SK-N-SH treated with all-trans-retinoic acid at 6 μM for 48 hours (cell line): ENCODE results near the gene TLX2.

ENCODE experiments used
- ATAC-seq: fragments of 200-7000 bp; cut with Tn5 transposase; 3 replicates; pipeline ENCODE4 v1.9.1; 2020; ENCODE audit warnings: mild to moderate bottlenecking, moderate library complexity
- ARNTL ChIP-seq: fragments of 450-650 bp; formaldehyde crosslinking; IDR thresholded peaks from 2 replicates; pipeline ENCODE4 v1.5.0; 2020; ENCODE audit warnings: low read depth, mild to moderate bottlenecking, moderate library complexity, borderline replicate concordance
- BACH2 ChIP-seq: fragments of 250-450 bp; sonication (Bioruptor Pico); IDR thresholded peaks from 2 replicates; pipeline ENCODE4 v1.9.0; 2021; ENCODE audit warnings: mild to moderate bottlenecking, borderline replicate concordance
- CREB5 ChIP-seq: fragments of 250-450 bp; sonication (Bioruptor Pico); IDR thresholded peaks from 2 replicates; pipeline ENCODE4 v1.5.1; 2020; ENCODE audit warnings: low read depth, mild to moderate bottlenecking, moderate library complexity
- CSDC2 ChIP-seq: fragments of 250-450 bp; sonication (Bioruptor Pico); IDR thresholded peaks from 2 replicates; pipeline ENCODE4 v1.5.0; 2020; ENCODE audit warnings: mild to moderate bottlenecking, moderate library complexity
- ESRRG ChIP-seq: fragments of 250-450 bp; sonication (Bioruptor Pico); IDR thresholded peaks from 2 replicates; pipeline ENCODE4 v1.6.1; 2021; ENCODE audit warnings: mild to moderate bottlenecking
- GLIS3 ChIP-seq: fragments of 250-450 bp; sonication (Bioruptor Pico); IDR thresholded peaks from 2 replicates; pipeline ENCODE4 v1.5.0; 2020; ENCODE audit warnings: mild to moderate bottlenecking, moderate library complexity
- ISL1 ChIP-seq: fragments of 250-450 bp; sonication (Bioruptor Pico); IDR thresholded peaks from 2 replicates; pipeline ENCODE4 v2.1.2; 2022; ENCODE audit warnings: mild to moderate bottlenecking, moderate library complexity
- OSR1 ChIP-seq: fragments of 250-450 bp; sonication (Bioruptor Pico); IDR thresholded peaks from 2 replicates; pipeline ENCODE4 v1.8.0; 2022; ENCODE audit warnings: moderate library complexity, mild to moderate bottlenecking, inconsistent platforms
- PATZ1 ChIP-seq: fragments of 250-450 bp; sonication (Bioruptor Pico); IDR thresholded peaks from 2 replicates; pipeline ENCODE4 v1.8.0; 2020; ENCODE audit warnings: mild to moderate bottlenecking, moderate library complexity, borderline replicate concordance
- POU6F1 ChIP-seq: fragments of 250-450 bp; sonication (Bioruptor Pico); IDR thresholded peaks from 2 replicates; pipeline ENCODE4 v1.8.0; 2021; ENCODE audit warnings: low read depth, mild to moderate bottlenecking, moderate library complexity, borderline replicate concordance
- PPARA ChIP-seq: fragments of 250-450 bp; sonication (Bioruptor Pico); IDR thresholded peaks from 2 replicates; pipeline ENCODE4 v1.5.0; 2020; ENCODE audit warnings: mild to moderate bottlenecking, borderline replicate concordance
- RARB ChIP-seq: fragments of 250-450 bp; sonication (Bioruptor Pico); IDR thresholded peaks from 2 replicates; pipeline ENCODE4 v1.8.0; 2021; ENCODE audit warnings: mild to moderate bottlenecking, moderate library complexity
- SNAI2 ChIP-seq: fragments of 250-450 bp; sonication (Bioruptor Pico); IDR thresholded peaks from 2 replicates; pipeline ENCODE4 v1.5.0; 2020; ENCODE audit warnings: mild to moderate bottlenecking, moderate library complexity
- TCF4 ChIP-seq: fragments of 250-450 bp; sonication (Bioruptor Pico); IDR thresholded peaks from 2 replicates; pipeline ENCODE4 v1.8.0; 2021; ENCODE audit warnings: mild to moderate bottlenecking, moderate library complexity, borderline replicate concordance
- TOX ChIP-seq: fragments of 250-450 bp; sonication (Bioruptor Pico); IDR thresholded peaks from 2 replicates; pipeline ENCODE4 v1.8.0; 2021; ENCODE audit warnings: mild to moderate bottlenecking, moderate library complexity, borderline replicate concordance
- TSHZ2 ChIP-seq: fragments of 250-450 bp; sonication (Bioruptor Pico); IDR thresholded peaks from 2 replicates; pipeline ENCODE4 v1.5.0; 2020; ENCODE audit warnings: mild to moderate bottlenecking, moderate library complexity
- ZC3H10 ChIP-seq: fragments of 250-450 bp; sonication (Bioruptor Pico); IDR thresholded peaks from 2 replicates; pipeline ENCODE4 v1.5.1; 2021; ENCODE audit warnings: mild to moderate bottlenecking, moderate library complexity
- ZFP3 ChIP-seq: fragments of 250-450 bp; sonication (Bioruptor Pico); IDR thresholded peaks from 2 replicates; pipeline ENCODE4 v1.5.0; 2020; ENCODE audit warnings: mild to moderate bottlenecking, moderate library complexity
- ZFP30 ChIP-seq: fragments of 450-650 bp; formaldehyde crosslinking; IDR thresholded peaks from 2 replicates; pipeline ENCODE4 v1.5.0; 2022; ENCODE audit warnings: mild to moderate bottlenecking, moderate library complexity
- ZNF565 ChIP-seq: fragments of 450-650 bp; formaldehyde crosslinking; conservative IDR thresholded peaks from 2 replicates; pipeline ENCODE4 v1.5.0; 2020; ENCODE audit warnings: low read depth, mild to moderate bottlenecking, moderate library complexity
- ZNF70 ChIP-seq: fragments of 450-650 bp; formaldehyde crosslinking; IDR thresholded peaks from 2 replicates; pipeline ENCODE4 v1.5.0; 2020; ENCODE audit warnings: mild to moderate bottlenecking, moderate library complexity
- ZNF8 ChIP-seq: fragments of 450-650 bp; formaldehyde crosslinking; IDR thresholded peaks from 2 replicates; pipeline ENCODE4 v1.5.0; 2020; ENCODE audit warnings: mild to moderate bottlenecking, moderate library complexity

The TLX2 gene

GRCh38 chr2:74531666-74532065 is 17.4 kb downstream of the TLX2 start:
- no peak for ATAC-seq
- no peak for TF ChIP-seq SNAI2
- TF ChIP-seq ARNTL (CRISPR knock-in tag) = no peak
- TF ChIP-seq ESRRG (CRISPR knock-in tag) = no peak
- no peak for TF ChIP-seq TSHZ2 (CRISPR knock-in tag)
- TF ChIP-seq CREB5 (CRISPR knock-in tag) = no peak
- TF ChIP-seq ZNF565 (CRISPR knock-in tag) = no peak
- no peak for TF ChIP-seq PPARA (CRISPR knock-in tag)
- TF ChIP-seq ZC3H10 = no peak
- no peak for TF ChIP-seq ZFP3 (CRISPR knock-in tag)
- TF ChIP-seq ISL1 (CRISPR knock-in tag) = no peak
- TF ChIP-seq ZFP30 (CRISPR knock-in tag) = no peak
- TF ChIP-seq ZNF70 (CRISPR knock-in tag) = no peak
- no peak for TF ChIP-seq OSR1
- TF ChIP-seq POU6F1 (CRISPR knock-in tag) = no peak
- TF ChIP-seq GLIS3 (CRISPR knock-in tag) = no peak
- TF ChIP-seq TOX = no peak
- no peak for TF ChIP-seq RARB (CRISPR knock-in tag)
- no peak for TF ChIP-seq PATZ1

GRCh38 chr2:74532222-74532621 is 18.0 kb downstream of the TLX2 start:
- ATAC-seq = no peak
- no peak for TF ChIP-seq ISL1 (CRISPR knock-in tag)
- TF ChIP-seq, all 23 proteins: peak for 0

- TF ChIP-seq ZNF70 (CRISPR knock-in tag) = no peak
- no peak for TF ChIP-seq SNAI2
- no peak for TF ChIP-seq ZFP30 (CRISPR knock-in tag)
- no peak for TF ChIP-seq CREB5 (CRISPR knock-in tag)
- no peak for TF ChIP-seq OSR1
- TF ChIP-seq ARNTL (CRISPR knock-in tag) = no peak
- TF ChIP-seq ISL1 (CRISPR knock-in tag) = no peak
- no peak for TF ChIP-seq TCF4 (CRISPR knock-in tag)
- no peak for TF ChIP-seq GLIS3 (CRISPR knock-in tag)
- no peak for TF ChIP-seq CSDC2
- no peak for TF ChIP-seq ZFP3 (CRISPR knock-in tag)
- TF ChIP-seq ESRRG (CRISPR knock-in tag) = no peak
- no peak for TF ChIP-seq BACH2 (CRISPR knock-in tag)
- TF ChIP-seq ZNF8 (CRISPR knock-in tag) = no peak
- no peak for TF ChIP-seq PATZ1
- TF ChIP-seq, all 23 proteins: peak for 0
Observed at GRCh38 chr2:74533464-74533863, 19.2 kb downstream of the TLX2 start.

More at GRCh38 chr2:74533464-74533863, 19.2 kb downstream of the TLX2 start:
- no peak for ATAC-seq
